ENCODE measurements around the gene OR2AG1.

- TF ChIP-seq, protein P1, sequence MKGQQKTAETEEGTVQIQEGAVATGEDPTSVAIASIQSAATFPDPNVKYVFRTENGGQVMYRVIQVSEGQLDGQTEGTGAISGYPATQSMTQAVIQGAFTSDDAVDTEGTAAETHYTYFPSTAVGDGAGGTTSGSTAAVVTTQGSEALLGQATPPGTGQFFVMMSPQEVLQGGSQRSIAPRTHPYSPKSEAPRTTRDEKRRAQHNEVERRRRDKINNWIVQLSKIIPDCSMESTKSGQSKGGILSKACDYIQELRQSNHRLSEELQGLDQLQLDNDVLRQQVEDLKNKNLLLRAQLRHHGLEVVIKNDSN (IDR thresholded peaks at IDR 0.05) = no peak
- TF ChIP-seq, protein P2, sequence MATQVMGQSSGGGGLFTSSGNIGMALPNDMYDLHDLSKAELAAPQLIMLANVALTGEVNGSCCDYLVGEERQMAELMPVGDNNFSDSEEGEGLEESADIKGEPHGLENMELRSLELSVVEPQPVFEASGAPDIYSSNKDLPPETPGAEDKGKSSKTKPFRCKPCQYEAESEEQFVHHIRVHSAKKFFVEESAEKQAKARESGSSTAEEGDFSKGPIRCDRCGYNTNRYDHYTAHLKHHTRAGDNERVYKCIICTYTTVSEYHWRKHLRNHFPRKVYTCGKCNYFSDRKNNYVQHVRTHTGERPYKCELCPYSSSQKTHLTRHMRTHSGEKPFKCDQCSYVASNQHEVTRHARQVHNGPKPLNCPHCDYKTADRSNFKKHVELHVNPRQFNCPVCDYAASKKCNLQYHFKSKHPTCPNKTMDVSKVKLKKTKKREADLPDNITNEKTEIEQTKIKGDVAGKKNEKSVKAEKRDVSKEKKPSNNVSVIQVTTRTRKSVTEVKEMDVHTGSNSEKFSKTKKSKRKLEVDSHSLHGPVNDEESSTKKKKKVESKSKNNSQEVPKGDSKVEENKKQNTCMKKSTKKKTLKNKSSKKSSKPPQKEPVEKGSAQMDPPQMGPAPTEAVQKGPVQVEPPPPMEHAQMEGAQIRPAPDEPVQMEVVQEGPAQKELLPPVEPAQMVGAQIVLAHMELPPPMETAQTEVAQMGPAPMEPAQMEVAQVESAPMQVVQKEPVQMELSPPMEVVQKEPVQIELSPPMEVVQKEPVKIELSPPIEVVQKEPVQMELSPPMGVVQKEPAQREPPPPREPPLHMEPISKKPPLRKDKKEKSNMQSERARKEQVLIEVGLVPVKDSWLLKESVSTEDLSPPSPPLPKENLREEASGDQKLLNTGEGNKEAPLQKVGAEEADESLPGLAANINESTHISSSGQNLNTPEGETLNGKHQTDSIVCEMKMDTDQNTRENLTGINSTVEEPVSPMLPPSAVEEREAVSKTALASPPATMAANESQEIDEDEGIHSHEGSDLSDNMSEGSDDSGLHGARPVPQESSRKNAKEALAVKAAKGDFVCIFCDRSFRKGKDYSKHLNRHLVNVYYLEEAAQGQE (IDR thresholded peaks at IDR 0.05; ENCODE audit: low read depth) = no peak
- TF ChIP-seq YY1 (IDR thresholded peaks at IDR 0.05; ENCODE audit: low read depth) = no peak
- no peak for TF ChIP-seq TAF1 (IDR thresholded peaks at IDR 0.05; ENCODE audit: low read depth)
- TF ChIP-seq TCF12 (IDR thresholded peaks at IDR 0.05; ENCODE audit: low read depth) = no peak
- no peak for TF ChIP-seq MAX (IDR thresholded peaks at IDR 0.05)
- TF ChIP-seq CEBPB (IDR thresholded peaks at IDR 0.05) = no peak
- TF ChIP-seq CREB1 (IDR thresholded peaks at IDR 0.05; ENCODE audit: low read depth) = no peak
- TF ChIP-seq RAD21 (IDR thresholded peaks at IDR 0.05; ENCODE audit: low read depth) = no peak
- TF ChIP-seq EP300 (IDR thresholded peaks at IDR 0.05; ENCODE audit: borderline replicate concordance) = no peak
- TF ChIP-seq ZBTB7A (IDR thresholded peaks at IDR 0.05; ENCODE audit: low read depth) = no peak
- TF ChIP-seq FOXM1 (IDR thresholded peaks at IDR 0.05; ENCODE audit: borderline replicate concordance, low read depth) = no peak
- no peak for TF ChIP-seq EGR1 (IDR thresholded peaks at IDR 0.05)
Measured at GRCh38 chr11:6746626-6747025, 36.2 kb upstream of the OR2AG1 start.
